A549 (cell line): ENCODE results near the gene GLRX3. TPM values are rescaled to one million over a fixed set of nuclear protein-coding genes. Genes with fewer than 3 reads are reported as not detected.

Experiments used
- ATAC-seq, 2 experiments: fragments of 200-7000 bp in 1 of 2; fragments of >200 bp in 1 of 2; cut with Nextera tagmentation in 1 of 2; cut with Tn5 transposase in 1 of 2; 3 replicates each; pipeline versions ENCODE4 v1.8.0 to v1.9.1; 2018 to 2020; ENCODE audit warnings: mild to moderate bottlenecking in 1 of 2, moderate library complexity in 1 of 2
- CTCF ChIA-PET: fragments of 300-600 bp; sonication (Branson Sonifier 250); formaldehyde crosslinking; extraction: SDS; loops from one replicate; lab custom pipeline; 2021; ENCODE audit warnings: antibody characterized with exemption, inconsistent platforms; lab: Yijun Ruan, JAX
- POLR2A ChIA-PET: fragments of 350-600 bp; formaldehyde crosslinking; extraction: SDS; loops from one replicate; lab custom pipeline; 2021; ENCODE audit warnings: antibody characterized with exemption, inconsistent platforms; lab: Yijun Ruan, JAX
- DNase-seq, 2 experiments: peaks; one replicate each; pipeline versions ENCODE4 v3.0.0 to v3.0.0-alpha.2; 2011 to 2016; ENCODE audit warnings: low read depth in 1 of 2, low spot score in 1 of 2
- FAIRE-seq: peaks from 2 replicates; lab custom pipeline; 2011; peaks lifted over from hg19 to GRCh38; lab: Jason Lieb, UNC
- H3K27ac ChIP-seq, 2 experiments: fragments of >200 bp; sonication (Bioruptor Twin); formaldehyde crosslinking; 3 replicates each; pipeline ENCODE4 v1.5.1; 2016 to 2017
- H3K4me1 ChIP-seq: fragments of >200 bp; sonication (Bioruptor Twin); formaldehyde crosslinking; 3 replicates; pipeline ENCODE4 v1.6.1; 2016
- H3K4me2 ChIP-seq: fragments of >200 bp; sonication (Bioruptor Twin); formaldehyde crosslinking; 3 replicates; pipeline ENCODE4 v1.6.1; 2016
- H3K4me3 ChIP-seq: fragments of >200 bp; sonication (Bioruptor Twin); formaldehyde crosslinking; 3 replicates; pipeline ENCODE4 v1.5.1; 2016
- H3K9me3 ChIP-seq: fragments of >200 bp; sonication (Bioruptor Twin); formaldehyde crosslinking; 3 replicates; pipeline ENCODE4 v1.6.1; 2016
- BHLHE40 ChIP-seq: IDR thresholded peaks from 2 replicates; pipeline ENCODE4 v1.6.1; 2012; ENCODE audit warnings: low read depth, low read length, inconsistent platforms
- CBX8 ChIP-seq: fragments of 200-600 bp; sonication (generic); IDR thresholded peaks from 2 replicates; pipeline ENCODE4 v1.6.1; 2016
- EHMT2 ChIP-seq: fragments of 200-600 bp; sonication (generic); IDR thresholded peaks from 2 replicates; pipeline ENCODE4 v1.6.1; 2016; ENCODE audit warnings: antibody characterized with exemption, low read depth, mild to moderate bottlenecking, moderate library complexity
- EP300 ChIP-seq, 2 experiments: fragments of >200 bp; sonication (Bioruptor Twin); formaldehyde crosslinking; IDR thresholded peaks; 2 replicates in 1 of 2; 3 replicates in 1 of 2; pipeline ENCODE4 v1.6.1; 2016 to 2017
- ESRRA ChIP-seq: fragments of 150-350 bp; IDR thresholded peaks from 2 replicates; pipeline ENCODE4 v1.6.1; 2014; ENCODE audit warnings: mild to moderate bottlenecking, low read length, borderline replicate concordance
- HEYL ChIP-seq: fragments of 250-450 bp; sonication (Bioruptor Pico); IDR thresholded peaks from 2 replicates; pipeline ENCODE4 v1.8.0; 2021; ENCODE audit warnings: mild to moderate bottlenecking, moderate library complexity
- HOXB13 ChIP-seq: fragments of 250-450 bp; sonication (Bioruptor Pico); IDR thresholded peaks from 2 replicates; pipeline ENCODE4 v1.5.0; 2020; ENCODE audit warnings: low read depth, mild to moderate bottlenecking, moderate library complexity
- JUNB ChIP-seq: fragments of >200 bp; sonication (Bioruptor Twin); formaldehyde crosslinking; IDR thresholded peaks from 2 replicates; pipeline ENCODE4 v1.6.1; 2016
- MAFK ChIP-seq: fragments of 450-650 bp; IDR thresholded peaks from 2 replicates; pipeline ENCODE4 v1.6.1; 2014; ENCODE audit not compliant: partially characterized antibody
- PHF8 ChIP-seq: fragments of 200-600 bp; sonication (generic); IDR thresholded peaks from 2 replicates; pipeline ENCODE4 v1.6.1; 2016; ENCODE audit warnings: low read depth, mild to moderate bottlenecking, antibody characterized with exemption, moderate library complexity, borderline replicate concordance
- POLR2A ChIP-seq: IDR thresholded peaks from 2 replicates; pipeline ENCODE4 v1.6.1; 2012; ENCODE audit warnings: mild to moderate bottlenecking, low read length
- RFX5 ChIP-seq: fragments of 450-650 bp; IDR thresholded peaks from 2 replicates; pipeline ENCODE4 v1.7.1; 2014; ENCODE audit warnings: antibody characterized with exemption, mild to moderate bottlenecking, moderate library complexity
- TFCP2L1 ChIP-seq: fragments of 250-450 bp; sonication (Bioruptor Pico); IDR thresholded peaks from 2 replicates; pipeline ENCODE4 v1.5.0; 2021; ENCODE audit warnings: mild to moderate bottlenecking
- WGBS: methylation state at CpG from one replicate; pipeline ENCODE4 v1.1.6; 2017; ENCODE audit errors: missing lambda C conversion rate; 5-methylcytosine and 5-hydroxymethylcytosine counted together
- polyA plus RNA-seq, 4 experiments: library from polyadenylated mRNA; depleted of rRNA in 3 of 4; stranded (reverse); fragments of >200 nt; fragmentation: RNase III in 1 of 4; extraction: RNeasy Plus Mini Kit Qiagen cat#74134 plus additional on column Dnase treatment in 1 of 4; gene quantifications; 2 replicates in 3 of 4; 3 replicates in 1 of 4; pipeline ENCODE4 v1.2.3, GENCODE V29; 2011 to 2017
- TF ChIP-seq, protein P1 (sequence below): fragments of 150-350 bp; IDR thresholded peaks from 2 replicates; pipeline ENCODE4 v1.6.1; 2014; ENCODE audit warnings: low read depth, mild to moderate bottlenecking, low read length
- TF ChIP-seq, protein P2 (sequence below): IDR thresholded peaks from 2 replicates; pipeline ENCODE4 v1.6.1; 2012
- TF ChIP-seq, protein P3 (sequence below): IDR thresholded peaks from 2 replicates; pipeline ENCODE4 v1.6.1; 2012
- TF ChIP-seq, protein P4 (sequence below): IDR thresholded peaks from 2 replicates; pipeline ENCODE4 v1.6.1; 2012; ENCODE audit warnings: low read depth, borderline replicate concordance

Gene GLRX3
- polyA plus RNA-seq, 2 of the 4 experiments (the other 2 are of a cell fraction): 153 to 219 TPM

DNA sequence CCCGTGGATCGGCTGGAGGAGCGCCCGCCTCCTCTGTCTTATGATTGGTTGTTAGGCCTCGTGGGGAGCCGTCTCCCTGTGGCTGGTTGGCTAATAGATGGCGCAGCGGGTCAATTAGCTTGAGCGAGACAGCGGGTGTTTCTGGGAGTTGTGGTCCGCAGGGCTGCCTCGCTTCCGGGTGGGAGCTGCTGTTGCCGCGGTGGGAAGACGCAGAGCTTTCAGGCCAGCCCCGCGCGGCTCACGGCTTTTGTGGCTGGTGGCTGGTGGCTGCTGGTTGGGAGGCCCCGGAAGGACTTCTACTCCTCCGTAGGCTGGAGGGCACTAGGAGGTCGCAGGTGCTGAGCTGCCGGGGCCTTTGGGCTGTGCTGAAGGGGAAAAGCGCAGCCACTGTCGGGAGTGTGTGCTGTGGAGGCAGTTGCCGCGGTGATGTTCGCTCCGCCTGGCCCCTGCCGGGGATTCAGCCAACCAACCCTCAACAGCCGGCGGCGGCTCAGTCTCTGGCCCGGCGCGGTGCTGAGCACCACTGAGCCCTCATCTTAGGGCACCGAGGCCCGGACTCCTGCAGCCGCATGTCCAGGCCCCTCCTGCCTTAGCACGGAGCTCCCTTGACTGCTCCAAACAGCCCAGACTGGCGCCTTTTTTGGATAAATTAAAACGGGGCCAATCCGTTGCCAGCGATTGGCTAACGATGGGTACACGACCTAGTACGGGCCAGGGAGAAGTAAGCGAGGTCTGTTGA, 24.9 kb upstream of the GLRX3 start:
- ChIA-PET CTCF (interaction anchor here (0.7 to 3.2 kb wide), 5 partner anchors 13 to 80 kb away, joined by 3 to 36 read pairs (median 5); partner anchors contain the start of gene GLRX3), POLR2A (interaction anchor here (0.7 to 2.9 kb wide), 10 partner anchors 11 to 1829 kb away, joined by 3 to 188 read pairs (median 8); partner anchors contain the start of gene GLRX3)
- Histone ChIP-seq H3K9me3 (no peaks in the 10 kb centered on the region), H3K4me3 (peak overlapping the region; percentile 78), H3K4me1 (peaks cover 13% of the 10 kb centered on the region; the same call in 2 of the 3 replicates), H3K27ac (peak overlapping the region; percentile 94 to 95), H3K4me2 (peak overlapping the region; percentile 88)
- no peak for TF ChIP-seq BHLHE40
- TF ChIP-seq TFCP2L1: 0 out of 2 replicates have a peak, but pooled peaks have one; percentile 28
- TF ChIP-seq PHF8: peak; percentile 55; the same call in 1 of the 2 replicates
- TF ChIP-seq, protein P1, sequence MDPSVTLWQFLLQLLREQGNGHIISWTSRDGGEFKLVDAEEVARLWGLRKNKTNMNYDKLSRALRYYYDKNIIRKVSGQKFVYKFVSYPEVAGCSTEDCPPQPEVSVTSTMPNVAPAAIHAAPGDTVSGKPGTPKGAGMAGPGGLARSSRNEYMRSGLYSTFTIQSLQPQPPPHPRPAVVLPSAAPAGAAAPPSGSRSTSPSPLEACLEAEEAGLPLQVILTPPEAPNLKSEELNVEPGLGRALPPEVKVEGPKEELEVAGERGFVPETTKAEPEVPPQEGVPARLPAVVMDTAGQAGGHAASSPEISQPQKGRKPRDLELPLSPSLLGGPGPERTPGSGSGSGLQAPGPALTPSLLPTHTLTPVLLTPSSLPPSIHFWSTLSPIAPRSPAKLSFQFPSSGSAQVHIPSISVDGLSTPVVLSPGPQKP: no peak
- TF ChIP-seq, protein P2, sequence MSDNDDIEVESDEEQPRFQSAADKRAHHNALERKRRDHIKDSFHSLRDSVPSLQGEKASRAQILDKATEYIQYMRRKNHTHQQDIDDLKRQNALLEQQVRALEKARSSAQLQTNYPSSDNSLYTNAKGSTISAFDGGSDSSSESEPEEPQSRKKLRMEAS: peak; percentile 9; the same call in 1 of the 2 replicates
- TF ChIP-seq POLR2A: peak; percentile 68
- TF ChIP-seq, protein P3, sequence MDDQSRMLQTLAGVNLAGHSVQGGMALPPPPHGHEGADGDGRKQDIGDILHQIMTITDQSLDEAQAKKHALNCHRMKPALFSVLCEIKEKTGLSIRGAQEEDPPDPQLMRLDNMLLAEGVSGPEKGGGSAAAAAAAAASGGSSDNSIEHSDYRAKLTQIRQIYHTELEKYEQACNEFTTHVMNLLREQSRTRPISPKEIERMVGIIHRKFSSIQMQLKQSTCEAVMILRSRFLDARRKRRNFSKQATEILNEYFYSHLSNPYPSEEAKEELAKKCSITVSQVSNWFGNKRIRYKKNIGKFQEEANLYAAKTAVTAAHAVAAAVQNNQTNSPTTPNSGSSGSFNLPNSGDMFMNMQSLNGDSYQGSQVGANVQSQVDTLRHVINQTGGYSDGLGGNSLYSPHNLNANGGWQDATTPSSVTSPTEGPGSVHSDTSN: peak; percentile 62; the same call in 1 of the 2 replicates
- TF ChIP-seq, protein P4, sequence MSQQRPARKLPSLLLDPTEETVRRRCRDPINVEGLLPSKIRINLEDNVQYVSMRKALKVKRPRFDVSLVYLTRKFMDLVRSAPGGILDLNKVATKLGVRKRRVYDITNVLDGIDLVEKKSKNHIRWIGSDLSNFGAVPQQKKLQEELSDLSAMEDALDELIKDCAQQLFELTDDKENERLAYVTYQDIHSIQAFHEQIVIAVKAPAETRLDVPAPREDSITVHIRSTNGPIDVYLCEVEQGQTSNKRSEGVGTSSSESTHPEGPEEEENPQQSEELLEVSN: peak; percentile 44; the same call in 1 of the 2 replicates
- DNase-seq: peak; percentile 97 to 98
- WGBS: 3% methylated on average over 33 of the region's 49 CpGs
- no peak for FAIRE-seq
- ATAC-seq: peak; percentile 92 to 94

DNA sequence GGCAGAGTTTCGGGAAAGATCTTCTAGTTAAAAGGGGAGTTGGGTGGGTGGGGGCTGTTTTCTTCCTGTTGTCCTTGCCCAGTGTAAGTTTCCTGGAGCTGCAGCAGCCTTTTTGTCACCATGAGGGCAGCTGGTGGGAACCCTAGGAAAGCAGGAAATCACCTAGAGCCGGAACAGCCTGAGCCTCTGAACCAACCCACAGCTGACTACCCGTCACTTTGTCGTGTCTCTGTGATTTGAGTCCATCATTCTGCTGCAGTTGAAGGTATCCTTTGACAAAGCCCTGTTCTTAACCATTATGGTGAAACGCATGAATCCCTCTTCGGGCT, 24.4 kb upstream of the GLRX3 start:
- ChIA-PET POLR2A (interaction anchor here (2.2 to 2.9 kb wide), 3 partner anchors 15 to 26 kb away, joined by 18 to 188 read pairs (median 29); partner anchors contain the start of gene GLRX3), CTCF (interaction anchor here (0.7 to 3.2 kb wide), 4 partner anchors 15 to 79 kb away, joined by 3 to 36 read pairs (median 12); partner anchors contain the start of gene GLRX3)
- H3K4me3 ChIP-seq: peak overlapping the region; percentile 78
- 91% methylated on average over 6 of the region's 6 CpGs for WGBS
- ATAC-seq (no peak), DNase-seq (peak in 1 of 2 experiments; percentile 7), FAIRE-seq (no peak)
- peak overlapping the region; percentile 94 to 95 for H3K27ac ChIP-seq
- no peaks in the 10 kb centered on the region for H3K9me3 ChIP-seq
- H3K4me2 ChIP-seq: peak overlapping the region; percentile 88
- peaks cover 13% of the 10 kb centered on the region; the same call in 2 of the 3 replicates for H3K4me1 ChIP-seq
- TF ChIP-seq HEYL (no peak), HOXB13 (CRISPR knock-in tag) (no peak), EP300 (IDR thresholded peaks at IDR 0.05) (no peak), EHMT2 (no peak), ESRRA (no peak)
- TF ChIP-seq, protein P1: no peak

DNA sequence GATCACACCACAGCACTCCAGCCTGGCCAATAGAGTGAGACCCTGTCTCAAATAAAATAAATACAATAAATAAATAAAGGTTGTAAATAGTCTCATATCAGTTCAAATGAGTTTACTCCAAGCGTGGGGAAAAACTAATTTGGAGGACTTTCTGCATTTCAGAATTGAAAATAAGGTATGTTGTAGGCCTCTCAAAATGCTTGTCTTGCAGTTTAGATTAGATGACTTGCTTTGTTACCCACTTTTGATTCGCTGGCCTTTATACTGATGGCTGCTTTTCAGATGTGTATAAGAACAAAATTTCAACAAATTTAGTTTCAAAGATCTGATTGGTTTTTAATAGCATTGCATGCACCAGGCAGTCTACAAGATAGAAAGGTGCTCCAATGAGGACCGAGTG, 23.4 kb upstream of the GLRX3 start:
- ChIA-PET POLR2A (no interaction called here), CTCF (no interaction called here)
- Histone ChIP-seq H3K9me3 (no peaks in the 10 kb centered on the region), H3K4me3 (no peak overlapping the region), H3K4me1 (peaks cover 13% of the 10 kb centered on the region; the same call in 2 of the 3 replicates), H3K27ac (no peak overlapping the region), H3K4me2 (peak overlapping the region; percentile 88; the same call in 1 of the 3 replicates)
- 95% methylated on average over 3 of the region's 3 CpGs for WGBS
- DNase-seq: no peak
- no peak for FAIRE-seq
- no peak for ATAC-seq
- TF ChIP-seq RFX5: no peak
- TF ChIP-seq MAFK: peak; percentile 51
- TF ChIP-seq JUNB: no peak
- TF ChIP-seq EHMT2: no peak
- no peak for TF ChIP-seq CBX8
